Measurements from ENCODE around the gene CNN2.

Gene CNN2

GRCh38 chr19:1041272-1041834 lies 14.9 kb downstream of the CNN2 start:
- ATAC-seq (ENCODE audit: insufficient read depth, low read depth) (no peak), DNase-seq (no peak)
- H2AFZ ChIP-seq (ENCODE audit: low read depth, low read length), result no peak overlapping the region
- TF ChIP-seq EZH2 (IDR thresholded peaks at IDR 0.05; ENCODE audit: borderline replicate concordance, low read depth, low read length, severe bottlenecking), result no peak
- no peak for TF ChIP-seq CTCF (IDR thresholded peaks at IDR 0.05; ENCODE audit: borderline replicate concordance, extremely low read depth, low read length, poor library complexity, severe bottlenecking)
- peak overlapping the region in 1 of 2 experiments; percentile 79; a peak in 2 of 4 replicates for H3K4me3 ChIP-seq (ENCODE audit: low read depth in 1 of 2, low read length in 2 of 2)
- peak overlapping the region; percentile 29; the same call in 1 of the 2 replicates for H3K27ac ChIP-seq (ENCODE audit: low read length)
- peaks cover 16% of the 10 kb centered on the region for H3K36me3 ChIP-seq (ENCODE audit: insufficient read depth, low read length)
- H3K4me1 ChIP-seq (ENCODE audit: insufficient read depth, low read length), result peaks cover 48% of the 10 kb centered on the region
- H3K9ac ChIP-seq (ENCODE audit: low read depth, low read length), result peak overlapping the region; percentile 20; the same call in 1 of the 2 replicates
- peaks cover 8% of the 10 kb centered on the region; the same call in 1 of the 2 replicates for H4K20me1 ChIP-seq (ENCODE audit: insufficient read depth, low read length)
- H3K4me2 ChIP-seq (ENCODE audit: insufficient read depth, low read length), result peak overlapping the region; percentile 95
- no peaks in the 10 kb centered on the region for H3K27me3 ChIP-seq (ENCODE audit: insufficient read depth, low read length, poor library complexity)
- H3K79me2 ChIP-seq (ENCODE audit: insufficient read depth, low read length), result no peaks in the 10 kb centered on the region
- no peaks in the 10 kb centered on the region for H3K9me3 ChIP-seq (ENCODE audit: insufficient read depth, low read length, severe bottlenecking)

- peaks cover 19% of the 10 kb centered on the region for H3K36me3 ChIP-seq (ENCODE audit: insufficient read depth, low read length)
- peaks cover 8% of the 10 kb centered on the region; the same call in 1 of the 2 replicates for H4K20me1 ChIP-seq (ENCODE audit: insufficient read depth, low read length)
- TF ChIP-seq EZH2 (IDR thresholded peaks at IDR 0.05; ENCODE audit: borderline replicate concordance, low read depth, low read length, severe bottlenecking) (no peak), CTCF (IDR thresholded peaks at IDR 0.05; ENCODE audit: borderline replicate concordance, extremely low read depth, low read length, poor library complexity, severe bottlenecking) (no peak)
- no peak overlapping the region for H2AFZ ChIP-seq (ENCODE audit: low read depth, low read length)
- no peak overlapping the region for H3K27ac ChIP-seq (ENCODE audit: low read length)
- no peaks in the 10 kb centered on the region for H3K79me2 ChIP-seq (ENCODE audit: insufficient read depth, low read length)
- no peak overlapping the region for H3K9ac ChIP-seq (ENCODE audit: low read depth, low read length)
- H3K4me3 ChIP-seq (ENCODE audit: low read depth in 1 of 2, low read length in 2 of 2), result no peak overlapping the region
- no peak for ATAC-seq (ENCODE audit: insufficient read depth, low read depth)
- peak overlapping the region; percentile 95 for H3K4me2 ChIP-seq (ENCODE audit: insufficient read depth, low read length)
- H3K4me1 ChIP-seq (ENCODE audit: insufficient read depth, low read length), result peaks cover 48% of the 10 kb centered on the region
- DNase-seq, result no peak
- H3K9me3 ChIP-seq (ENCODE audit: insufficient read depth, low read length, severe bottlenecking), result no peaks in the 10 kb centered on the region
- no peaks in the 10 kb centered on the region for H3K27me3 ChIP-seq (ENCODE audit: insufficient read depth, low read length, poor library complexity)
Observed at GRCh38 chr19:1041835-1042685, 15.7 kb downstream of the CNN2 start.

- peaks cover 42% of the 10 kb centered on the region for H3K4me1 ChIP-seq (ENCODE audit: insufficient read depth, low read length)
Observed at GRCh38 chr19:1042689-1043511, 16.5 kb downstream of the CNN2 start.

More at GRCh38 chr19:1042689-1043511, 16.5 kb downstream of the CNN2 start:
- DNase-seq (no peak), ATAC-seq (ENCODE audit: insufficient read depth, low read depth) (no peak)
- no peak overlapping the region for H3K9ac ChIP-seq (ENCODE audit: low read depth, low read length)
- no peak for TF ChIP-seq EZH2 (IDR thresholded peaks at IDR 0.05; ENCODE audit: borderline replicate concordance, low read depth, low read length, severe bottlenecking)
- no peak for TF ChIP-seq CTCF (IDR thresholded peaks at IDR 0.05; ENCODE audit: borderline replicate concordance, extremely low read depth, low read length, poor library complexity, severe bottlenecking)
- H3K27me3 ChIP-seq (ENCODE audit: insufficient read depth, low read length, poor library complexity), result no peaks in the 10 kb centered on the region
- H4K20me1 ChIP-seq (ENCODE audit: insufficient read depth, low read length), result peaks cover 8% of the 10 kb centered on the region; the same call in 1 of the 2 replicates
- H3K27ac ChIP-seq (ENCODE audit: low read length), result no peak overlapping the region
- H3K9me3 ChIP-seq (ENCODE audit: insufficient read depth, low read length, severe bottlenecking), result no peaks in the 10 kb centered on the region
- H3K4me2 ChIP-seq (ENCODE audit: insufficient read depth, low read length), result no peak overlapping the region
- H3K4me3 ChIP-seq (ENCODE audit: low read depth in 1 of 2, low read length in 2 of 2), result no peak overlapping the region
- H3K36me3 ChIP-seq (ENCODE audit: insufficient read depth, low read length), result peaks cover 20% of the 10 kb centered on the region
- H2AFZ ChIP-seq (ENCODE audit: low read depth, low read length), result no peak overlapping the region
- no peaks in the 10 kb centered on the region for H3K79me2 ChIP-seq (ENCODE audit: insufficient read depth, low read length)

Data from DND-41 (cell line).